ENCODE data around the gene CFAP299.

DNA sequence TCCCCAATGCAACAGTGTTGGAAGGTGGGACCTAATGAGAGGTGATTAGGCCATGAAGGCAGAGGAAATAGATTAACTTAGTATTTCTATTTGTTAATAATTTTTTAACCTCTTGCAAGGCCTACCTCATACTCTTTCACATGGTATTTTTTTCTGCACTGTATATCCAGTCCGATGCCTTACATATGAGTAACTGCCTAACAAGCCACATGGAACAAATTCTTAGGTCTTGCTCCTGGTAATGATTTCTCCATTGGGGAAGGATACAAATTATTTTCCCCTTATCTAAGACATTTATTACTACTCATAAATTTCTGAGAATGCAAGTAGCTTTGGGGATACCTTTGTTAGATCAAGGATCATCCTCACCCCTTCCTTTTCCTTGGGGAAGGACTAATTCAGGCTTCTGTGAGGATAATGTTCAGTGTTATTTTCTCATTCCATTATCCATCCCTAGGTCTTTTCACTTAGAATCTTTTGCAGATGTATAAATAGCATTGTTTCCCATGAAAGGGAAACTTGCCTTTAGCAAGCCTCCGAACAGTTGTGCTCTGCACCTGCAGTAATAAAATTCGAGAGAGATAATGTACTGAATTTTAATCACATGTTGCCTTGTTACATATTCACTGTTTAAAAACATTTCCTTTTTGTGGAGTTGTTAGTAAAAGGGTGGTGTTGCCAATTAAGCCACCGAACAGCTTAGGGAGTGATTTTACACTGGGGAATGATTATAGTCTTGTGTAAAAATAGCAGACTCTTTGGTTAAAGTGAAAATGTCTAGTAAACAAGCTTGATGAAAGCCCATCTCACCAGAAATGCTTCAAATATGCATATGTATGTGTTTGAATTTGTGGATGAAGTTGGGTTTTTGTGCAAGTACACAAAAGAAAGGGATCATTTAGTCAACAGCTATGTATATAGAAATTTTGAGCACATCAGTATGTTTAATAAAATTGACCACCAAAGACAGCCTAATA, 89.9 kb downstream of the CFAP299 start:
- TF ChIP-seq, protein P1, sequence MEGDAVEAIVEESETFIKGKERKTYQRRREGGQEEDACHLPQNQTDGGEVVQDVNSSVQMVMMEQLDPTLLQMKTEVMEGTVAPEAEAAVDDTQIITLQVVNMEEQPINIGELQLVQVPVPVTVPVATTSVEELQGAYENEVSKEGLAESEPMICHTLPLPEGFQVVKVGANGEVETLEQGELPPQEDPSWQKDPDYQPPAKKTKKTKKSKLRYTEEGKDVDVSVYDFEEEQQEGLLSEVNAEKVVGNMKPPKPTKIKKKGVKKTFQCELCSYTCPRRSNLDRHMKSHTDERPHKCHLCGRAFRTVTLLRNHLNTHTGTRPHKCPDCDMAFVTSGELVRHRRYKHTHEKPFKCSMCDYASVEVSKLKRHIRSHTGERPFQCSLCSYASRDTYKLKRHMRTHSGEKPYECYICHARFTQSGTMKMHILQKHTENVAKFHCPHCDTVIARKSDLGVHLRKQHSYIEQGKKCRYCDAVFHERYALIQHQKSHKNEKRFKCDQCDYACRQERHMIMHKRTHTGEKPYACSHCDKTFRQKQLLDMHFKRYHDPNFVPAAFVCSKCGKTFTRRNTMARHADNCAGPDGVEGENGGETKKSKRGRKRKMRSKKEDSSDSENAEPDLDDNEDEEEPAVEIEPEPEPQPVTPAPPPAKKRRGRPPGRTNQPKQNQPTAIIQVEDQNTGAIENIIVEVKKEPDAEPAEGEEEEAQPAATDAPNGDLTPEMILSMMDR (IDR thresholded peaks at IDR 0.05; ENCODE audit: insufficient read depth, low read length, poor library complexity, severe bottlenecking) = no peak
- TF ChIP-seq EZH2phosphoT487 (conservative IDR thresholded peaks at IDR 0.05; ENCODE audit: low read length) = no peak
